Uterus (tissue), 4 donors: ENCODE results near the gene PKNOX2. TPM values are rescaled to one million over a fixed set of nuclear protein-coding genes. Genes with fewer than 3 reads are reported as not detected.

Experiments
- DNase-seq, 2 donors: peaks; one replicate each; pipeline ENCODE4 v3.0.0-alpha.2; 2019 to 2020
- H3K27ac ChIP-seq, 2 donors: fragments of 200-600 bp; sonication (generic); 1 replicate in 1 of 2; 2 replicates in 1 of 2; pipeline ENCODE4 v1.5.1; 2016 to 2018
- H3K27me3 ChIP-seq, 2 donors: fragments of 200-600 bp; sonication (generic); one replicate each; pipeline ENCODE4 v1.5.1; 2018 to 2019; ENCODE audit warnings: control low read depth in 1 of 2
- H3K36me3 ChIP-seq, 2 donors: fragments of 200-600 bp; sonication (generic); one replicate each; pipeline ENCODE4 v1.5.1; 2019; ENCODE audit warnings: control low read depth in 1 of 2
- H3K4me1 ChIP-seq, 2 donors: fragments of 200-600 bp; sonication (generic); one replicate each; pipeline ENCODE4 v1.5.1; 2018 to 2019; ENCODE audit warnings: control low read depth in 1 of 2
- H3K4me3 ChIP-seq, 2 donors: fragments of 200-600 bp; sonication (generic); 1 replicate in 1 of 2; 2 replicates in 1 of 2; pipeline ENCODE4 v1.5.1; 2018 to 2019; ENCODE audit warnings: mild to moderate bottlenecking in 1 of 2
- H3K9me3 ChIP-seq, 2 donors: fragments of 200-600 bp; sonication (generic); one replicate each; pipeline ENCODE4 v1.5.1; 2019; ENCODE audit warnings: control low read depth in 1 of 2
- CTCF ChIP-seq, 4 experiments: fragments of 200-600 bp in 2 of 4; fragments of 450-650 bp in 2 of 4; sonication (generic) in 2 of 4; IDR thresholded peaks; one replicate each; pipeline ENCODE4 v1.5.1; 2016 to 2019; ENCODE audit warnings: antibody characterized with exemption in 4 of 4, mild to moderate bottlenecking in 2 of 4, moderate library complexity in 1 of 4
- POLR2A ChIP-seq, 2 donors: fragments of 450-650 bp; IDR thresholded peaks; one replicate each; pipeline ENCODE4 v1.6.1; 2016; ENCODE audit warnings: antibody characterized with exemption in 2 of 2, mild to moderate bottlenecking in 1 of 2, moderate library complexity in 1 of 2
- intact Hi-C: fragments of 100-400 bp; cut with DNase I; formaldehyde crosslinking; loops from one replicate; pipeline ENCODE4 v1.15.1; 2023; ENCODE audit warnings: low total_unique reads
- total RNA-seq, 4 donors: library from RNA; depleted of rRNA in 3 of 4; stranded (reverse); fragments of >200 nt in 3 of 4; gene quantifications; one replicate each; pipeline versions ENCODE4 v1.1.0 to v1.2.4, GENCODE V29; 2014 to 2023
- donor health status: DM: yes; HTN: yes; CAD: no.

The PKNOX2 gene
- total RNA-seq, 4 donors from 2014 or later: 0.29 to 22.7 (median 3.3) TPM

- Histone ChIP-seq H3K36me3 (no peaks in the 10 kb centered on the region), H3K4me1 (peaks cover 0 to 3% of the 10 kb centered on the region in 2 donors), H3K4me3 (no peak overlapping the region), H3K9me3 (no peaks in the 10 kb centered on the region), H3K27ac (no peak overlapping the region), H3K27me3 (no peaks in the 10 kb centered on the region)
- no peak for TF ChIP-seq POLR2A (IDR thresholded peaks at IDR 0.05)
- TF ChIP-seq CTCF (IDR thresholded peaks at IDR 0.05): no peak
- no peak for DNase-seq
- intact Hi-C loops: no loop called here
Observed at GRCh38 chr11:125452125-125452470, 287.5 kb downstream of the PKNOX2 start.

GRCh38 chr11:125454047-125454446 is 289.5 kb downstream of the PKNOX2 start:
- DNase-seq: no peak
- intact Hi-C loops: no loop called here

GRCh38 chr11:125455851-125456250 is 291.3 kb downstream of the PKNOX2 start:
- Histone ChIP-seq H3K9me3 (no peaks in the 10 kb centered on the region), H3K4me3 (no peak overlapping the region), H3K27me3 (no peaks in the 10 kb centered on the region), H3K27ac (no peak overlapping the region), H3K36me3 (no peaks in the 10 kb centered on the region), H3K4me1 (peaks cover 0 to 3% of the 10 kb centered on the region in 2 donors)
- DNase-seq: no peak
- no peak for TF ChIP-seq POLR2A (IDR thresholded peaks at IDR 0.05)
- no peak for TF ChIP-seq CTCF (IDR thresholded peaks at IDR 0.05)
- intact Hi-C loops: no loop called here

More at GRCh38 chr11:125454047-125454446, 289.5 kb downstream of the PKNOX2 start:
- no peaks in the 10 kb centered on the region for H3K27me3 ChIP-seq
- no peaks in the 10 kb centered on the region for H3K9me3 ChIP-seq
- TF ChIP-seq CTCF (IDR thresholded peaks at IDR 0.05) (no peak), POLR2A (IDR thresholded peaks at IDR 0.05) (no peak)
- no peaks in the 10 kb centered on the region for H3K36me3 ChIP-seq
- peaks cover 0 to 3% of the 10 kb centered on the region in 2 donors for H3K4me1 ChIP-seq
- H3K4me3 ChIP-seq: no peak overlapping the region
- no peak overlapping the region for H3K27ac ChIP-seq

- Histone ChIP-seq H3K27me3 (no peaks in the 10 kb centered on the region), H3K36me3 (no peaks in the 10 kb centered on the region), H3K27ac (no peak overlapping the region), H3K9me3 (no peaks in the 10 kb centered on the region), H3K4me3 (no peak overlapping the region), H3K4me1 (no peaks in the 10 kb centered on the region)
- peak in 1 of 2 donors; percentile 23 for DNase-seq
- intact Hi-C loops: no loop called here
- TF ChIP-seq POLR2A (IDR thresholded peaks at IDR 0.05) (no peak), CTCF (IDR thresholded peaks at IDR 0.05) (no peak)
Observed at GRCh38 chr11:125457814-125458343, 293.3 kb downstream of the PKNOX2 start.

GRCh38 chr11:125460275-125460674 is 295.7 kb downstream of the PKNOX2 start:
- Histone ChIP-seq H3K4me1 (no peaks in the 10 kb centered on the region), H3K9me3 (no peaks in the 10 kb centered on the region), H3K4me3 (no peak overlapping the region), H3K27ac (no peak overlapping the region), H3K36me3 (no peaks in the 10 kb centered on the region), H3K27me3 (no peaks in the 10 kb centered on the region)
- TF ChIP-seq POLR2A (IDR thresholded peaks at IDR 0.05): no peak
- no peak for TF ChIP-seq CTCF (IDR thresholded peaks at IDR 0.05)
- no peak for DNase-seq
- intact Hi-C loops: no loop called here
